ENCODE measurements around the gene MKRN2OS.

DNA sequence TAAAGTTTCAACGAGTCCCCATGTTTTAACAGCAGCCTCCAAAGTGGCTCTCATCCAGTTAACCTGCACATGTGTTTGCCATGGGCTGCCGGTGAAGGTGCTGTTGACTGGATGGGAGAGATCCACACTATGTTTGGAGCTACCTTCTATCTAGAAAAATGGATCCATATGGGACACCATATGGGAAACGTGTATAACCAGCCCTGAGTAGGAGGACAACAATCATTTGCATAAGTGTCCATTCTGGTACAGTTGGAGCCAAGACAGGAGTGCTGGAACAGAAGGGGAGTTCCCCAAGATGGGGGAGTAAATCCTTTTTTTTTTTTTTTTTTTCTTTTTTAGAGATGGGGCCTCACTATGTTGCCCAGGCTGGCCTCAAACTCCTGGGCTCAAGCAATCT lies 48.2 kb upstream of the MKRN2OS start:
- TF ChIP-seq, protein P1, sequence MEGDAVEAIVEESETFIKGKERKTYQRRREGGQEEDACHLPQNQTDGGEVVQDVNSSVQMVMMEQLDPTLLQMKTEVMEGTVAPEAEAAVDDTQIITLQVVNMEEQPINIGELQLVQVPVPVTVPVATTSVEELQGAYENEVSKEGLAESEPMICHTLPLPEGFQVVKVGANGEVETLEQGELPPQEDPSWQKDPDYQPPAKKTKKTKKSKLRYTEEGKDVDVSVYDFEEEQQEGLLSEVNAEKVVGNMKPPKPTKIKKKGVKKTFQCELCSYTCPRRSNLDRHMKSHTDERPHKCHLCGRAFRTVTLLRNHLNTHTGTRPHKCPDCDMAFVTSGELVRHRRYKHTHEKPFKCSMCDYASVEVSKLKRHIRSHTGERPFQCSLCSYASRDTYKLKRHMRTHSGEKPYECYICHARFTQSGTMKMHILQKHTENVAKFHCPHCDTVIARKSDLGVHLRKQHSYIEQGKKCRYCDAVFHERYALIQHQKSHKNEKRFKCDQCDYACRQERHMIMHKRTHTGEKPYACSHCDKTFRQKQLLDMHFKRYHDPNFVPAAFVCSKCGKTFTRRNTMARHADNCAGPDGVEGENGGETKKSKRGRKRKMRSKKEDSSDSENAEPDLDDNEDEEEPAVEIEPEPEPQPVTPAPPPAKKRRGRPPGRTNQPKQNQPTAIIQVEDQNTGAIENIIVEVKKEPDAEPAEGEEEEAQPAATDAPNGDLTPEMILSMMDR (conservative IDR thresholded peaks at IDR 0.05; ENCODE audit: low read length): no peak
- TF ChIP-seq EZH2phosphoT487 (IDR thresholded peaks at IDR 0.05; ENCODE audit: borderline replicate concordance, low read depth, low read length): no peak

Measured in OCI-LY7 (cell line).